ENCODE results near the gene GNG10. TPM values are rescaled to one million over a fixed set of nuclear protein-coding genes. Genes with fewer than 3 reads are reported as not detected.
"Not testable (repeated sequence)": the region's sequence is repeated elsewhere in the genome, so short reads cannot be mapped to it uniquely, and the experiment has no call there.

The GNG10 gene
- 33.2 and 36.4 TPM in 2 replicates for total RNA-seq
- long read RNA-seq, transcript GNG10-201 (3 exons, 1,491 nt): major isoform, 328 of 330 reads
- long read RNA-seq, partial matches to known transcripts: 1 of 330 reads
- long read RNA-seq, other reads (novel, unspliced or antisense): 1 of 330 reads

- peak within 1 kb of the TSS; percentile 99 for H3K4me3 Mint-ChIP-seq (ENCODE audit: unreplicated experiment)
- peak; percentile 91 for DNase-seq (ENCODE audit: extremely low spot score, unreplicated experiment)
- H3K27me3 Mint-ChIP-seq (ENCODE audit: unreplicated experiment): no peaks in the 10 kb centered on the region
- peak within 1 kb of the TSS; percentile 95 for H3K27ac Mint-ChIP-seq (ENCODE audit: unreplicated experiment)
- H3K4me1 Mint-ChIP-seq (ENCODE audit: unreplicated experiment): peaks cover 18% of the 10 kb centered on the region
- TF ChIP-seq CTCF (IDR thresholded peaks at IDR 0.05): no peak
- H3K9me3 Mint-ChIP-seq (ENCODE audit: unreplicated experiment): no peaks in the 10 kb centered on the region
- peaks cover 8% of the 10 kb centered on the region for H3K36me3 Mint-ChIP-seq (ENCODE audit: unreplicated experiment)
These were observed at the start of gene GNG10 for GRCh38 chr9:111661150-111661801. Gene GNG10 (plus strand): TSS chr9:111661605. CDS start chr9:111661635, 30 bp downstream.

- Mint-ChIP-seq H3K4me3 (ENCODE audit: unreplicated experiment) (no peak overlapping the region), H3K36me3 (ENCODE audit: unreplicated experiment) (no peaks in the 10 kb centered on the region), H3K27ac (ENCODE audit: unreplicated experiment) (no peak overlapping the region), H3K9me3 (ENCODE audit: unreplicated experiment) (no peaks in the 10 kb centered on the region), H3K27me3 (ENCODE audit: unreplicated experiment) (peaks cover 29% of the 10 kb centered on the region), H3K4me1 (ENCODE audit: unreplicated experiment) (peaks cover 11% of the 10 kb centered on the region)
- no peak for DNase-seq (ENCODE audit: extremely low spot score, unreplicated experiment)
- no peak for TF ChIP-seq CTCF (IDR thresholded peaks at IDR 0.05)
These were observed 47.9 kb upstream of the GNG10 start for GRCh38 chr9:111613436-111614040.

GRCh38 chr9:111615928-111616327 is 45.5 kb upstream of the GNG10 start:
- H3K27me3 Mint-ChIP-seq (ENCODE audit: unreplicated experiment): peaks cover 18% of the 10 kb centered on the region
- no peak for TF ChIP-seq CTCF (IDR thresholded peaks at IDR 0.05)

GRCh38 chr9:111617349-111617748 is 44.1 kb upstream of the GNG10 start:
- H3K9me3 Mint-ChIP-seq (ENCODE audit: unreplicated experiment); H3K27ac Mint-ChIP-seq (ENCODE audit: unreplicated experiment); H3K4me3 Mint-ChIP-seq (ENCODE audit: unreplicated experiment); H3K36me3 Mint-ChIP-seq (ENCODE audit: unreplicated experiment); DNase-seq (ENCODE audit: extremely low spot score, unreplicated experiment); H3K27me3 Mint-ChIP-seq (ENCODE audit: unreplicated experiment): not testable (repeated sequence)
- H3K4me1 Mint-ChIP-seq (ENCODE audit: unreplicated experiment): peaks cover 12% of the 10 kb centered on the region

More at GRCh38 chr9:111615928-111616327, 45.5 kb upstream of the GNG10 start:
- H3K4me1 Mint-ChIP-seq (ENCODE audit: unreplicated experiment): peaks cover 11% of the 10 kb centered on the region
- H3K9me3 Mint-ChIP-seq (ENCODE audit: unreplicated experiment): no peaks in the 10 kb centered on the region
- H3K27ac Mint-ChIP-seq (ENCODE audit: unreplicated experiment): no peak overlapping the region
- no peak for DNase-seq (ENCODE audit: extremely low spot score, unreplicated experiment)
- no peaks in the 10 kb centered on the region for H3K36me3 Mint-ChIP-seq (ENCODE audit: unreplicated experiment)
- H3K4me3 Mint-ChIP-seq (ENCODE audit: unreplicated experiment): no peak overlapping the region

- no peak overlapping the region for H3K27ac Mint-ChIP-seq (ENCODE audit: unreplicated experiment)
- H3K4me1 Mint-ChIP-seq (ENCODE audit: unreplicated experiment): peaks cover 2% of the 10 kb centered on the region
- no peaks in the 10 kb centered on the region for H3K27me3 Mint-ChIP-seq (ENCODE audit: unreplicated experiment)
- no peaks in the 10 kb centered on the region for H3K36me3 Mint-ChIP-seq (ENCODE audit: unreplicated experiment)
- H3K4me3 Mint-ChIP-seq (ENCODE audit: unreplicated experiment): no peak overlapping the region
- H3K9me3 Mint-ChIP-seq (ENCODE audit: unreplicated experiment): no peaks in the 10 kb centered on the region
- peak; percentile 81 for TF ChIP-seq CTCF (IDR thresholded peaks at IDR 0.05)
- DNase-seq (ENCODE audit: extremely low spot score, unreplicated experiment): no peak
These were observed 39.4 kb upstream of the GNG10 start for GRCh38 chr9:111621895-111622480.
